GM12878 (cell line): ENCODE measurements around the gene PPP1R9B. TPM values are rescaled to one million over a fixed set of nuclear protein-coding genes. Genes with fewer than 3 reads are reported as not detected.

Source experiments
- ATAC-seq: fragments of 200-7000 bp; cut with Tn5 transposase; 3 replicates; pipeline ENCODE4 v1.9.1; 2020; ENCODE audit warnings: mild to moderate bottlenecking, moderate library complexity
- BruUV-seq: library from RNA; stranded (reverse); fragments of 400-500 nt; replicated peaks from 2 replicates; lab custom pipeline; 2021; lab: Mats Ljungman, UMichigan
- CTCF ChIA-PET: fragments of 300-600 bp; sonication (Branson Sonifier 250); formaldehyde crosslinking; extraction: SDS; loops from one replicate; lab custom pipeline; 2021; ENCODE audit warnings: inconsistent platforms; lab: Yijun Ruan, JAX
- POLR2A ChIA-PET: fragments of 350-600 bp; formaldehyde crosslinking; extraction: SDS; loops from one replicate; lab custom pipeline; 2021; ENCODE audit warnings: inconsistent platforms; lab: Charles Lee
- RAD21 ChIA-PET: fragments of 300-600 bp; sonication (Branson Sonifier 250); formaldehyde crosslinking; loops from one replicate; lab custom pipeline; 2023; ENCODE audit warnings: antibody characterized with exemption; ENCODE audit not compliant: unreplicated experiment; lab: Charles Lee
- SMC1A ChIA-PET: fragments of 300-600 bp; sonication (Branson Sonifier 250); formaldehyde crosslinking; loops from one replicate; lab custom pipeline; 2023; ENCODE audit not compliant: unreplicated experiment, uncharacterized antibody; lab: Charles Lee
- DNase-seq: peaks from one replicate; pipeline ENCODE4 v3.0.0-alpha.2; 2011; ENCODE audit warnings: low read depth, low spot score
- FAIRE-seq: peaks from 3 replicates; lab custom pipeline; 2011; peaks lifted over from hg19 to GRCh38; lab: Jason Lieb, UNC
- H2AFZ ChIP-seq: 2 replicates; pipeline ENCODE4 v1.6.0; 2011; ENCODE audit warnings: low read depth, low read length, control low read depth; ENCODE audit not compliant: control insufficient read depth
- H3K27ac ChIP-seq: 2 replicates; pipeline ENCODE4 v1.5.1; 2011; ENCODE audit warnings: control low read depth; ENCODE audit not compliant: control insufficient read depth, insufficient read depth
- H3K27me3 ChIP-seq, 2 experiments: replicated peaks in 1 of 2; 2 replicates each; pipeline versions ENCODE4 v1.6.0 to v1.6.1; 2011; ENCODE audit warnings: low read length in 1 of 2; ENCODE audit not compliant: control insufficient read depth in 2 of 2, insufficient read depth in 2 of 2
- H3K36me3 ChIP-seq, 2 experiments: 2 replicates each; pipeline ENCODE4 v1.5.1; 2011; ENCODE audit warnings: low read length in 1 of 2; ENCODE audit not compliant: control insufficient read depth in 2 of 2, insufficient read depth in 2 of 2
- H3K4me1 ChIP-seq: 2 replicates; pipeline ENCODE4 v1.6.1; 2011; ENCODE audit warnings: mild to moderate bottlenecking, low read length, moderate library complexity, mixed read lengths; ENCODE audit not compliant: control insufficient read depth, insufficient read depth
- H3K4me2 ChIP-seq: 2 replicates; pipeline ENCODE4 v1.6.0; 2011; ENCODE audit warnings: control low read depth; ENCODE audit not compliant: control insufficient read depth, insufficient read depth
- H3K4me3 ChIP-seq: fragments of 200-600 bp; sonication (generic); 2 replicates; pipeline ENCODE4 v1.5.1; 2016
- H3K79me2 ChIP-seq: 2 replicates; pipeline ENCODE4 v1.6.0; 2011; ENCODE audit warnings: low read length; ENCODE audit not compliant: control insufficient read depth, insufficient read depth
- H3K9ac ChIP-seq: 2 replicates; pipeline ENCODE4 v1.8.0; 2011; ENCODE audit warnings: low read length, control low read depth, mixed read lengths; ENCODE audit not compliant: control insufficient read depth, insufficient read depth
- H3K9me3 ChIP-seq: replicated peaks from 3 replicates; pipeline ENCODE4 v1.5.1; 2011; ENCODE audit warnings: mild to moderate bottlenecking, low read length; ENCODE audit not compliant: control insufficient read depth, insufficient read depth
- H4K20me1 ChIP-seq: 2 replicates; pipeline ENCODE4 v1.6.0; 2011; ENCODE audit not compliant: control insufficient read depth, insufficient read depth
- IKZF2 ChIP-seq, 2 experiments: fragments of 450-650 bp; IDR thresholded peaks; 2 replicates each; pipeline ENCODE4 v1.6.1; 2017; ENCODE audit warnings: mild to moderate bottlenecking in 2 of 2, moderate library complexity in 2 of 2
- KLF5 ChIP-seq: fragments of 450-650 bp; IDR thresholded peaks from 2 replicates; pipeline ENCODE4 v1.6.1; 2014; ENCODE audit warnings: mild to moderate bottlenecking; ENCODE audit not compliant: partially characterized antibody
- LARP7 ChIP-seq: fragments of 450-650 bp; IDR thresholded peaks from 2 replicates; pipeline ENCODE4 v1.6.1; 2017; ENCODE audit warnings: mild to moderate bottlenecking
- NR2F1 ChIP-seq: fragments of 450-650 bp; conservative IDR thresholded peaks from 2 replicates; pipeline ENCODE4 v1.6.1; 2017; ENCODE audit warnings: mild to moderate bottlenecking
- POLR2AphosphoS2 ChIP-seq: IDR thresholded peaks from 2 replicates; pipeline ENCODE4 v1.6.1; 2011; ENCODE audit warnings: low read depth, mild to moderate bottlenecking, low read length, improper control_type of control experiment, moderate library complexity
- RELB ChIP-seq: fragments of 450-650 bp; IDR thresholded peaks from 2 replicates; pipeline ENCODE4 v1.6.1; 2017; ENCODE audit warnings: low read depth, mild to moderate bottlenecking, moderate library complexity
- SUZ12 ChIP-seq: fragments of 200-600 bp; sonication (generic); IDR thresholded peaks from one replicate; pipeline ENCODE4 v1.6.1; 2018; ENCODE audit warnings: antibody characterized with exemption, mild to moderate bottlenecking; ENCODE audit not compliant: unreplicated experiment
- USF2 ChIP-seq: IDR thresholded peaks from 2 replicates; pipeline ENCODE4 v1.6.1; 2011; ENCODE audit warnings: low read depth, low read length, improper control_type of control experiment, borderline replicate concordance
- ZBED1 ChIP-seq: IDR thresholded peaks from 2 replicates; pipeline ENCODE4 v1.6.1; 2016; ENCODE audit warnings: borderline replicate concordance
- ZBTB4 ChIP-seq: fragments of 450-650 bp; formaldehyde crosslinking; IDR thresholded peaks from 2 replicates; pipeline ENCODE4 v1.4.0; 2022; ENCODE audit warnings: mild to moderate bottlenecking, moderate library complexity
- ZNF622 ChIP-seq: fragments of 450-650 bp; IDR thresholded peaks from 2 replicates; pipeline ENCODE4 v1.6.1; 2017; ENCODE audit warnings: mild to moderate bottlenecking, inconsistent platforms
- ZNF687 ChIP-seq: fragments of 450-650 bp; IDR thresholded peaks from 2 replicates; pipeline ENCODE4 v1.6.1; 2017; ENCODE audit warnings: mild to moderate bottlenecking, moderate library complexity
- WGBS: methylation state at CpG from one replicate; pipeline ENCODE4 v1.1.6; 2016; ENCODE audit warnings: low lambda C conversion rate; ENCODE audit not compliant: insufficient replicate concordance, insufficient coverage; ENCODE audit errors: missing lambda C conversion rate; 5-methylcytosine and 5-hydroxymethylcytosine counted together
- in situ Hi-C: fragments of 300-500 bp; cut with MboI; formaldehyde crosslinking; loops from 9 replicates; pipeline ENCODE4 v1.14.3; 2018; ENCODE audit warnings: mixed read lengths
- intact Hi-C: fragments of 100-400 bp; cut with micrococcal nuclease; formaldehyde crosslinking; loops from one replicate; pipeline ENCODE4 v1.14.2; 2022; ENCODE audit not compliant: unreplicated experiment
- polyA plus RNA-seq, 11 experiments: library from polyadenylated mRNA; depleted of rRNA in 4 of 11; unstranded in 6 of 11; stranded (reverse) in 5 of 11; fragments of >200 nt; fragmentation: Nextera tagmentation in 4 of 11; fragmentation: Illumina TruSeq in 1 of 11; extraction: Ambion mirVana in 4 of 11; extraction: Trizol in 1 of 11; gene quantifications; 1 replicate in 1 of 11; 2 replicates in 10 of 11; pipeline versions ENCODE4 v1.2.1 to v1.2.3, GENCODE V29; 2011 to 2016; ENCODE audit warnings: inconsistent platforms in 2 of 11, missing spikeins in 2 of 11, low read depth in 1 of 11
- total RNA-seq, 4 experiments: library from RNA; depleted of rRNA in 3 of 4; stranded (reverse); fragments of >200 nt in 3 of 4; fragmentation: Illumina TruSeq in 1 of 4; extraction: Trizol in 1 of 4; gene quantifications; 2 replicates each; pipeline versions ENCODE4 v1.2.1 to v1.2.3, GENCODE V29; 2013 to 2021

PPP1R9B gene
- total and polyA plus RNA-seq, 10 of the 15 experiments (the other 5 are each of a cell fraction or from before 2014, with no cell fraction given) = 0.20 to 107 (median 37.5) TPM

GRCh38 chr17:50171371-50172071 is 21.0 kb upstream of the PPP1R9B start:
- no TSS peak for BruUV-seq
- Histone ChIP-seq H3K4me1 (peaks cover 15% of the 10 kb centered on the region), H3K36me3 (no peaks in the 10 kb centered on the region), H3K27ac (no peak overlapping the region), H4K20me1 (no peaks in the 10 kb centered on the region), H3K9ac (no peak overlapping the region), H3K4me2 (no peak overlapping the region), H3K27me3 (no peaks in the 10 kb centered on the region), H3K9me3 (no peaks in the 10 kb centered on the region), H3K79me2 (no peaks in the 10 kb centered on the region), H2AFZ (no peak overlapping the region), H3K4me3 (no peak overlapping the region)
- ChIA-PET POLR2A (interaction anchor here (0.8 to 2.8 kb wide), 2 partner anchors 23 to 29 kb away, joined by 3 to 9 read pairs; no protein-coding TSS in a partner anchor), CTCF (interaction anchor here (2.3 to 17.0 kb wide), 6 partner anchors 10 to 124 kb away, joined by 15 to 514 read pairs (median 64); partner anchors contain the start of genes COL1A1 and TMEM92), RAD21 (interaction anchor here (0.5 to 4.5 kb wide), 5 partner anchors 10 to 126 kb away, joined by 3 to 176 read pairs (median 8); no protein-coding TSS in a partner anchor), SMC1A (interaction anchor here (0.6 to 4.2 kb wide), 7 partner anchors 11 to 126 kb away, joined by 3 to 177 read pairs (median 5); partner anchors contain the start of gene COL1A1)
- WGBS = 61% methylated on average over 17 of the region's 17 CpGs
- in situ Hi-C loops = no loop called here
- intact Hi-C loops = no loop called here
- no peak for ATAC-seq
- FAIRE-seq = no peak
- no peak for DNase-seq
- no peak for TF ChIP-seq POLR2AphosphoS2
- no peak for TF ChIP-seq RELB
- no peak for TF ChIP-seq ZNF622
- no peak for TF ChIP-seq NR2F1
- no peak for TF ChIP-seq ZNF687
- TF ChIP-seq KLF5 = no peak
- no peak for TF ChIP-seq USF2
- TF ChIP-seq IKZF2 (IDR thresholded peaks at IDR 0.05) = no peak
- TF ChIP-seq SUZ12 = no peak
- no peak for TF ChIP-seq LARP7
- TF ChIP-seq ZBTB4 (CRISPR knock-in tag) = no peak
- no peak for TF ChIP-seq ZBED1
